ENCODE data around the gene LSM3.

The LSM3 gene

GRCh38 chr3:14138109-14138877 lies 40.3 kb upstream of the LSM3 start:
- TF ChIP-seq, protein P1, sequence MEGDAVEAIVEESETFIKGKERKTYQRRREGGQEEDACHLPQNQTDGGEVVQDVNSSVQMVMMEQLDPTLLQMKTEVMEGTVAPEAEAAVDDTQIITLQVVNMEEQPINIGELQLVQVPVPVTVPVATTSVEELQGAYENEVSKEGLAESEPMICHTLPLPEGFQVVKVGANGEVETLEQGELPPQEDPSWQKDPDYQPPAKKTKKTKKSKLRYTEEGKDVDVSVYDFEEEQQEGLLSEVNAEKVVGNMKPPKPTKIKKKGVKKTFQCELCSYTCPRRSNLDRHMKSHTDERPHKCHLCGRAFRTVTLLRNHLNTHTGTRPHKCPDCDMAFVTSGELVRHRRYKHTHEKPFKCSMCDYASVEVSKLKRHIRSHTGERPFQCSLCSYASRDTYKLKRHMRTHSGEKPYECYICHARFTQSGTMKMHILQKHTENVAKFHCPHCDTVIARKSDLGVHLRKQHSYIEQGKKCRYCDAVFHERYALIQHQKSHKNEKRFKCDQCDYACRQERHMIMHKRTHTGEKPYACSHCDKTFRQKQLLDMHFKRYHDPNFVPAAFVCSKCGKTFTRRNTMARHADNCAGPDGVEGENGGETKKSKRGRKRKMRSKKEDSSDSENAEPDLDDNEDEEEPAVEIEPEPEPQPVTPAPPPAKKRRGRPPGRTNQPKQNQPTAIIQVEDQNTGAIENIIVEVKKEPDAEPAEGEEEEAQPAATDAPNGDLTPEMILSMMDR (IDR thresholded peaks at IDR 0.05; ENCODE audit: control insufficient read depth, insufficient read depth, low read depth, low read length, missing control alignments), result no peak
- no peak for DNase-seq (ENCODE audit: low read depth)
- H3K4me3 ChIP-seq (ENCODE audit: control insufficient read depth, low read depth, low read length), result no peak overlapping the region

DNA sequence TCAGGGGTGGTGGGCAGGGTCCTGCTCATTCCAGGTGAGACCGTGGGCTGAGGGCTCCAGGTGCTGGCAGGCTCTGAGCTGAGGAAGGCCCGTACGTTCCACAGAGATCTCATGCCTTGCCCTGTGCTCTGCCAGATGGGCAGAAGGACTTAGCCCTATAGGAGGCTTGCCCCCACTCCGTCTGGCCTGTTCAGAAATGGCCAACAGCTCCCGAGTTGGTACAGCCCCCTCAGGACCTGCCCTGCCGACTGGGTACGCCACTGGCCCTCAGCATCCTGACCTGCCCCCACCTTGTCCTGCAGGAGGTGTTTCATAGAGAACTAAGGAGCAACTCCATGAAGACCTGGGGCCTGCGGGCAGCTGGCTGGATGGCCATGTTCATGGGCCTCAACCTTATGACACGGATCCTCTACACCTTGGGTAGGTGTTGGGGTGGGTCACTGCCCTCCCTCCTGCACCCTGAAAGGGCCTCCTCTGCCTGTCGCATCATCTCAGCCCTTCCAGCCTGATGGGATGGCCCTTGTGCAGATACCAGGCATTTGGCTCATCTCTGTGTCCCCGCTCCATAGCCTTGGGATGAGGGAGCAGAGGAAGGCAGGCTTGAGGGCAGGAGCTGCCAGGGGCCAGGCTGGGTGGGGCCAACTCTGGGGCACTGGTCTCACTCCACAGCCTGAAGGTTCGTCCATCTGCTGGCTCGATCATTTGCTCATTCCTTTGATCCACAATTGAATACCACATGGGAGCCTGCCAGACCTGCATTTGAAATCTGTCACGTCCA lies 39.5 kb upstream of the LSM3 start:
- TF ChIP-seq, protein P1 (IDR thresholded peaks at IDR 0.05; ENCODE audit: control insufficient read depth, insufficient read depth, low read depth, low read length, missing control alignments), result no peak
- DNase-seq (ENCODE audit: low read depth), result no peak
- no peak overlapping the region for H3K4me3 ChIP-seq (ENCODE audit: control insufficient read depth, low read depth, low read length)

DNA sequence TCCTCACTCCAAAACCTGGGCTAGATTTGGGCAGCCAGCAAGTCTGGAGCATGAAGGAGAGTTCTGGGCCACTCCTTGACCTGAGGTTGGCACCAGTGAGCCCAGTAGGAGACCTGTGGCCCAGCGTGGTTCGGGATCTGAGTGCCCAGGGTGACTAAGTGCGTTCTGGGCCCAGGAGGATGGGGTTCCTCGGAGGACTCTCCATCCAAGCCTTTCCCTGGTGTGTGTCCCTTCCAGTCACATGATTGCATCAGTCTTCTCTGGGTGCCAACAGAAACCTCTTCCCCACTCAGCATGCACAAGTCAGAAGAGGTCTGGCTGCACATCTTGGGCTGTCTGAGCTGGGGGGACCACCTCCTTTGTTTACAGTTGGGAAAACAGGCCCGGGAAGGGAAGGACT lies 38.8 kb upstream of the LSM3 start:
- no peak for DNase-seq (ENCODE audit: low read depth)
- no peak overlapping the region for H3K4me3 ChIP-seq (ENCODE audit: control insufficient read depth, low read depth, low read length)
- TF ChIP-seq, protein P1 (IDR thresholded peaks at IDR 0.05; ENCODE audit: control insufficient read depth, insufficient read depth, low read depth, low read length, missing control alignments), result no peak

- H3K4me3 ChIP-seq (ENCODE audit: control insufficient read depth, low read depth, low read length), result no peak overlapping the region
- no peak for DNase-seq (ENCODE audit: low read depth)
- TF ChIP-seq, protein P1 (IDR thresholded peaks at IDR 0.05; ENCODE audit: control insufficient read depth, insufficient read depth, low read depth, low read length, missing control alignments), result no peak
Observed at GRCh38 chr3:14140668-14141067, 37.9 kb upstream of the LSM3 start.

DNA sequence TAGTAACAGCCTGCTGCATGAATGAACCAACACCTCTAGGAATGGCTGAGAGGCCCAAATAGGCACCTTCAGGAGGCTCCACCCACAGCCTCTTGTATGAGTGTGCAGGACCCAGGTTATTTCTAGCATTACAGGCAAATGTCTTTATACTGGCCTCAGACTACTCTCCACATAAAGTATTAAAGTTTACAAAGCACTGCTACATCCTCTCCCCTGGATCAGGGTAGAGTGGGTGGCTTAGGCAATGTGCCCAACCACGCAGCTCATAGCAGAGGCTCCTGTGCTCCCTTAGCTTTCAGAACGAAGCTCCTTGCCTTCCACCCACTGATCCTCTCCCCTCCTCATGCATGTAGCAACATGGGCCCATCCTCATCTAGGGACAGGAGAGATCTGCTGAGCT lies 37.5 kb upstream of the LSM3 start:
- no peak for DNase-seq (ENCODE audit: low read depth)
- TF ChIP-seq, protein P1 (IDR thresholded peaks at IDR 0.05; ENCODE audit: control insufficient read depth, insufficient read depth, low read depth, low read length, missing control alignments), result no peak

GRCh38 chr3:14141602-14142341 lies 36.8 kb upstream of the LSM3 start:
- no peak for DNase-seq (ENCODE audit: low read depth)
- TF ChIP-seq, protein P1 (IDR thresholded peaks at IDR 0.05; ENCODE audit: control insufficient read depth, insufficient read depth, low read depth, low read length, missing control alignments), result no peak
- no peak overlapping the region for H3K4me3 ChIP-seq (ENCODE audit: control insufficient read depth, low read depth, low read length)

More for the DNA sequence above, 37.5 kb upstream of the LSM3 start:
- no peak overlapping the region for H3K4me3 ChIP-seq (ENCODE audit: control insufficient read depth, low read depth, low read length)

Measured in AG09309 (cell line).